Thoracic aorta (tissue), 2 donors: ENCODE data around the gene RAD17. TPM values are rescaled to one million over a fixed set of nuclear protein-coding genes. Genes with fewer than 3 reads are reported as not detected.

Experiments
- ATAC-seq: fragments of 150-250 bp; one replicate; pipeline ENCODE4 v1.8.0; 2017; ENCODE audit warnings: low read depth; ENCODE audit not compliant: insufficient number of reproducible peaks, low FRiP score
- DNase-seq: peaks from one replicate; pipeline ENCODE4 v3.0.0-alpha.2; 2020; ENCODE audit warnings: low spot score
- H3K27ac ChIP-seq, 2 donors: fragments of 200-600 bp; sonication (generic); 1 replicate in 1 of 2; 2 replicates in 1 of 2; pipeline ENCODE4 v1.5.1; 2016; ENCODE audit warnings: mild to moderate bottlenecking in 2 of 2, moderate library complexity in 2 of 2
- H3K27me3 ChIP-seq: fragments of 200-600 bp; sonication (generic); replicated peaks from 2 replicates; pipeline ENCODE4 v1.6.0; 2016; ENCODE audit warnings: mild to moderate bottlenecking; ENCODE audit not compliant: insufficient read depth
- H3K36me3 ChIP-seq: fragments of 200-600 bp; sonication (generic); one replicate; pipeline ENCODE4 v1.5.1; 2016
- H3K4me1 ChIP-seq, 2 donors: fragments of 200-600 bp; sonication (generic); 1 replicate in 1 of 2; 2 replicates in 1 of 2; pipeline versions ENCODE4 v1.5.1 to v1.6.0; 2016; ENCODE audit warnings: low read depth in 2 of 2, mild to moderate bottlenecking in 1 of 2; ENCODE audit not compliant: control insufficient read depth in 1 of 2
- H3K4me3 ChIP-seq: fragments of 200-600 bp; sonication (generic); 2 replicates; pipeline ENCODE4 v1.5.1; 2016; ENCODE audit warnings: mild to moderate bottlenecking
- H3K9me3 ChIP-seq: fragments of 200-600 bp; sonication (generic); 2 replicates; pipeline ENCODE4 v1.5.1; 2016
- CTCF ChIP-seq: fragments of 200-600 bp; sonication (generic); IDR thresholded peaks from one replicate; pipeline ENCODE4 v1.5.1; 2019; ENCODE audit warnings: antibody characterized with exemption
- total RNA-seq, 2 donors: library from RNA; depleted of rRNA; stranded (reverse); fragments of >200 nt; gene quantifications; one replicate each; pipeline versions ENCODE4 v1.1.0 to v1.2.3, GENCODE V29; 2016

The RAD17 gene
- total RNA-seq, 2 donors from 2014 or later: 19.4 to 23.9 TPM

- H3K27me3 ChIP-seq: no peaks in the 10 kb centered on the region
- no peak overlapping the region for H3K4me3 ChIP-seq
- no peaks in the 10 kb centered on the region for H3K4me1 ChIP-seq
- H3K27ac ChIP-seq: no peak overlapping the region
- no peak for DNase-seq
- H3K36me3 ChIP-seq: no peaks in the 10 kb centered on the region
- no peak for TF ChIP-seq CTCF
- no peak for ATAC-seq
- H3K9me3 ChIP-seq: no peaks in the 10 kb centered on the region
These were observed 92.6 kb downstream of the RAD17 start for GRCh38 chr5:69462170-69462569.

Other genes with a start within 250 kb of the RAD17 start
- 1 to 10 TPM in 1 of 2 donors, not detected in 1; 9.4 TPM for gene CCNB1, start 202.7 kb upstream of the RAD17 start, total RNA-seq
- gene CENPH, start 180.2 kb upstream of the RAD17 start, total RNA-seq: 1 to 10 TPM; 1.3 to 1.8 TPM
- gene CDK7, start 134.9 kb upstream of the RAD17 start, total RNA-seq: 10 to 100 TPM in 1 of 2 donors, 1 to 10 TPM in 1; 9.2 to 23.4 TPM
- gene CCDC125, start 37.0 kb upstream of the RAD17 start, total RNA-seq: 1 to 10 TPM; 6.1 to 9.6 TPM
- gene AK6, start 298 bp upstream of the RAD17 start, total RNA-seq: 10 to 100 TPM in 1 of 2 donors, 1 to 10 TPM in 1; 9.1 to 36.8 TPM
- gene TAF9, start 298 bp upstream of the RAD17 start, total RNA-seq: 10 to 100 TPM in 1 of 2 donors, 1 to 10 TPM in 1; 7.9 to 40.8 TPM
- gene MARVELD2, start 45.3 kb downstream of the RAD17 start, total RNA-seq: 1 to 10 TPM in 1 of 2 donors, under 1 TPM in 1; 0.81 to 2.4 TPM
- 1 to 10 TPM; 4.0 to 8.5 TPM for gene OCLN, start 123.0 kb downstream of the RAD17 start, total RNA-seq
- gene GTF2H2C, start 190.4 kb downstream of the RAD17 start, total RNA-seq: 10 to 100 TPM in 1 of 2 donors, 1 to 10 TPM in 1; 9.3 to 24.4 TPM